Measurements from ENCODE around the gene CRK.

CRK gene

GRCh38 chr17:1455797-1456599, at the start of gene CRK:
TSS of gene CRK (minus strand) at chr17:1456232. CDS start at chr17:1456117, 115 bp downstream.
- Histone ChIP-seq H2AFZ (ENCODE audit: low read length) (peak within 1 kb of the TSS; percentile 94), H3K9ac (ENCODE audit: low read length) (peak within 1 kb of the TSS; percentile 96), H3K4me3 (ENCODE audit: low read length) (peak within 1 kb of the TSS; percentile 99), H3K9me3 (replicated peaks; ENCODE audit: insufficient read depth, low read length) (no peaks in the 10 kb centered on the region), H3K4me2 (ENCODE audit: low read depth, low read length) (peak within 1 kb of the TSS; percentile 95), H4K20me1 (ENCODE audit: insufficient read depth, low read length) (0 out of 2 replicates have a peak, but pooled peaks cover 4% of the 10 kb centered on the region), H3K36me3 (replicated peaks; ENCODE audit: insufficient read depth, low read length) (no peaks in the 10 kb centered on the region), H3K27me3 (replicated peaks; ENCODE audit: insufficient read depth, low read length) (no peaks in the 10 kb centered on the region), H3K27ac (ENCODE audit: low read length) (peak within 1 kb of the TSS; percentile 71), H3K9me2 (replicated peaks; ENCODE audit: insufficient read depth, low read length) (no peaks in the 10 kb centered on the region), H3K79me2 (ENCODE audit: low read length) (peaks cover 50% of the 10 kb centered on the region), H3K4me1 (ENCODE audit: low read length) (peaks cover 9% of the 10 kb centered on the region; the same call in 1 of the 2 replicates), H3F3A (ENCODE audit: insufficient read depth, low read length) (peaks cover 4% of the 10 kb centered on the region; the same call in 1 of the 2 replicates)
- no peak for TF ChIP-seq EZH2 (optimal IDR thresholded peaks at IDR 0.05; ENCODE audit: low read depth, low read length)
- no peak for TF ChIP-seq CTCF (IDR thresholded peaks at IDR 0.05; ENCODE audit: low read length)
- no peak for TF ChIP-seq EZH2phosphoT487 (IDR thresholded peaks at IDR 0.05; ENCODE audit: low read length)
- DNase-seq: peak; percentile 97

- Histone ChIP-seq H3K79me2 (ENCODE audit: low read length) (no peaks in the 10 kb centered on the region), H2AFZ (ENCODE audit: low read length) (no peak overlapping the region), H3K9ac (ENCODE audit: low read length) (no peak overlapping the region), H3K36me3 (replicated peaks; ENCODE audit: insufficient read depth, low read length) (no peaks in the 10 kb centered on the region), H3K27me3 (replicated peaks; ENCODE audit: insufficient read depth, low read length) (no peaks in the 10 kb centered on the region), H3K4me3 (ENCODE audit: low read length) (no peak overlapping the region), H3K27ac (ENCODE audit: low read length) (no peak overlapping the region), H3F3A (ENCODE audit: insufficient read depth, low read length) (no peaks in the 10 kb centered on the region), H3K4me2 (ENCODE audit: low read depth, low read length) (no peak overlapping the region), H4K20me1 (ENCODE audit: insufficient read depth, low read length) (no peaks in the 10 kb centered on the region), H3K4me1 (ENCODE audit: low read length) (no peaks in the 10 kb centered on the region), H3K9me2 (replicated peaks; ENCODE audit: insufficient read depth, low read length) (no peaks in the 10 kb centered on the region), H3K9me3 (replicated peaks; ENCODE audit: insufficient read depth, low read length) (no peaks in the 10 kb centered on the region)
- TF ChIP-seq EZH2 (optimal IDR thresholded peaks at IDR 0.05; ENCODE audit: low read depth, low read length): no peak
- TF ChIP-seq EZH2phosphoT487 (IDR thresholded peaks at IDR 0.05; ENCODE audit: low read length): no peak
- no peak for DNase-seq
Measured at GRCh38 chr17:1505586-1505985, 49.6 kb upstream of the CRK start.

GRCh38 chr17:1504866-1505265, 48.8 kb upstream of the CRK start:
- no peak for DNase-seq

More at GRCh38 chr17:1504866-1505265, 48.8 kb upstream of the CRK start:
- H3K27ac ChIP-seq (ENCODE audit: low read length): no peak overlapping the region
- H3K9ac ChIP-seq (ENCODE audit: low read length): no peak overlapping the region
- H3K27me3 ChIP-seq (replicated peaks; ENCODE audit: insufficient read depth, low read length): no peaks in the 10 kb centered on the region
- H3K79me2 ChIP-seq (ENCODE audit: low read length): no peaks in the 10 kb centered on the region
- H3K4me3 ChIP-seq (ENCODE audit: low read length): no peak overlapping the region
- no peak overlapping the region for H3K4me2 ChIP-seq (ENCODE audit: low read depth, low read length)
- no peak overlapping the region for H2AFZ ChIP-seq (ENCODE audit: low read length)
- no peaks in the 10 kb centered on the region for H3K36me3 ChIP-seq (replicated peaks; ENCODE audit: insufficient read depth, low read length)
- no peaks in the 10 kb centered on the region for H3F3A ChIP-seq (ENCODE audit: insufficient read depth, low read length)
- H3K4me1 ChIP-seq (ENCODE audit: low read length): no peaks in the 10 kb centered on the region
- H3K9me3 ChIP-seq (replicated peaks; ENCODE audit: insufficient read depth, low read length): no peaks in the 10 kb centered on the region
- H3K9me2 ChIP-seq (replicated peaks; ENCODE audit: insufficient read depth, low read length): no peaks in the 10 kb centered on the region
- H4K20me1 ChIP-seq (ENCODE audit: insufficient read depth, low read length): no peaks in the 10 kb centered on the region
- TF ChIP-seq EZH2phosphoT487 (IDR thresholded peaks at IDR 0.05; ENCODE audit: low read length) (no peak), CTCF (IDR thresholded peaks at IDR 0.05; ENCODE audit: low read length) (no peak), EZH2 (optimal IDR thresholded peaks at IDR 0.05; ENCODE audit: low read depth, low read length) (no peak)

Measured in MM.1S (cell line).